Effector memory CD4-positive, alpha-beta T cell (primary cell): ENCODE results near the gene AOC3.

Source experiments
- DNase-seq, 3 donors: peaks; one replicate each; pipeline ENCODE4 v3.0.0-alpha.2; 2020
- H3K27ac ChIP-seq: 2 replicates; pipeline ENCODE4 v1.7.0; 2013; ENCODE audit warnings: mild to moderate bottlenecking, low read length, moderate library complexity; ENCODE audit not compliant: insufficient read depth, poor library complexity, severe bottlenecking
- H3K27me3 ChIP-seq: replicated peaks from 2 replicates; pipeline ENCODE4 v1.7.0; 2013; ENCODE audit warnings: mild to moderate bottlenecking, low read length; ENCODE audit not compliant: insufficient read depth, control insufficient read depth, poor library complexity, severe bottlenecking
- H3K36me3 ChIP-seq: 2 replicates; pipeline ENCODE4 v1.7.0; 2013; ENCODE audit warnings: mild to moderate bottlenecking, low read length, moderate library complexity; ENCODE audit not compliant: control insufficient read depth, insufficient read depth
- H3K4me1 ChIP-seq: 2 replicates; pipeline ENCODE4 v1.7.0; 2013; ENCODE audit warnings: low read length, mild to moderate bottlenecking; ENCODE audit not compliant: control insufficient read depth, insufficient read depth, poor library complexity, severe bottlenecking
- H3K4me3 ChIP-seq: 2 replicates; pipeline ENCODE4 v1.7.0; 2013; ENCODE audit warnings: low read length, low read depth, mild to moderate bottlenecking; ENCODE audit not compliant: insufficient read depth, poor library complexity, severe bottlenecking
- H3K9me3 ChIP-seq: 2 replicates; pipeline ENCODE4 v1.7.0; 2013; ENCODE audit warnings: mild to moderate bottlenecking, low read length, moderate library complexity; ENCODE audit not compliant: control insufficient read depth

AOC3 gene

DNA sequence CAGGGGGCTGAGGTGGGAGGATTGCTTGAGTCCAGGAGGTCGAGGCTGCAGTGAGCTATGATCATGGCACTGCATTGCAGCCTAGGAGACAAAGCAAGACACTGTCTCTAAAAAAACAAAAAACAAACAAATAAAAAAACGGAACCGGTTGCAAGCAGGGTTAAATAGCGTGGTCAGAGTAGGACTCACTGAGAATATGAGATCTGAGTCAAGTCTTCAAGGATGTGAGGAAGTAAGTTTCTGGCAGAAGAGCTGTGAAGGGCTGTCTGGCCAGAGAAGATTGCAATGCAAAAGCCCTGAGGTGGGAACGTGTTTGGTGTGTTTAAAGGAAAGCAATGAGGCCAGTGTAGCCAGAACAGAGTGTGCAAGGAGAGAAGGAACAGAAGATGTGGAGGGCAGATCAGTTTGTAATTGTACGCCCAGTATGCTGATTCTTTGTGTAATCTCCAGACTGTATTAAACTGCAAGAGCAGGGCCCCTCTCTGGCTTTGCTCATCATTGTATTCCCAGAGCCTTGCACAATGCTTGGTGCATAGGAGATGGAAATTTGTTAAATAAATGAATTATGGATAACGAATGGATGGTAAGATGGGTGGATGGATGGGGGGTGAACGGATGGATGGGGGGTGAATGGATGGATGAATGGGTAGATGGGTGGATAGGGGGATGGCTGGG lies 55.9 kb downstream of the AOC3 start:
- no peaks in the 10 kb centered on the region for H3K27me3 ChIP-seq

More for the DNA sequence above, 55.9 kb downstream of the AOC3 start:
- H3K4me3 ChIP-seq: no peak overlapping the region
- H3K4me1 ChIP-seq: no peaks in the 10 kb centered on the region
- no peaks in the 10 kb centered on the region for H3K9me3 ChIP-seq
- H3K36me3 ChIP-seq: no peaks in the 10 kb centered on the region
- no peak overlapping the region for H3K27ac ChIP-seq
- DNase-seq: no peak
